GM12874 (cell line): ENCODE data around the gene ZFP3.

Experiments used
- TF ChIP-seq, protein P1 (sequence below): IDR thresholded peaks from 2 replicates; pipeline ENCODE4 v1.5.1; 2011; ENCODE audit warnings: low read depth, mild to moderate bottlenecking, control low read depth, low read length, moderate library complexity; ENCODE audit not compliant: insufficient read depth

The ZFP3 gene

DNA sequence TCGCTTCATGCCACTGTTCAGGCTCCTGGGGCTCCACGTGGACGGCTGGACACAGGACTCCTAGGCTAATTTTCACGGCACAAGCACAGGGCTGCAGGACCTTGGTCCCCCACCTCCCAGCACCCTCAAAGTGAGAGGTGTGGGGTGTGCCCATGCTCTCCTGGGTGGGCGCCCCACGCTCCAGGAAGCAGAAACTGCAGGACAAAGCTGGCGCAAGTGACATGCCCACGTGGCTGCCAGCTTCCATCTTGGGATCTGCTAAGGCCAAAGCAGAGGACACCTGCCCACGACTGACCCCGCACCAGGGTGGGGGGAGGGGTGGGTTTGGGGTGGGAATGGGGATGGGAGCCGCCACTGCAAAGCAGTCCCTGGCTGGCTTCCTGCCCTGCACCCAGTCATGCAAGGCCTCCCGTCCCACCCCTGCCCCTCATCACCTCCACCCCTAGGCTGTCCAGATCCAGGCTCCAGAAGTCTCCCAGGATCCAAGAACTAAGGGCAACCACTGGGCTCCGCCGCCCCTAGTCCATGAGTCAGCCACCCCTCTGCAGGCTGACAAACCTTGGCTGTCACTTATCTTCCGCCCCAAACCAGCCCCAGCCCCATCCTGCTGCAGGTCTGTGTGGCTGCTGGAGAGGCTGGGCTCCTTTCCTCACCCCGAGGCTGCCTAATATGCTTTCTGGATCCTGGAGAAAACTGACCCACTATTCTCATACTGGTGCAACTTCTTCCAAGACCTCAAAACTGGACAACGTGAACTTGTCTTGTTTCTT, 48.6 kb downstream of the ZFP3 start:
- TF ChIP-seq, protein P1, sequence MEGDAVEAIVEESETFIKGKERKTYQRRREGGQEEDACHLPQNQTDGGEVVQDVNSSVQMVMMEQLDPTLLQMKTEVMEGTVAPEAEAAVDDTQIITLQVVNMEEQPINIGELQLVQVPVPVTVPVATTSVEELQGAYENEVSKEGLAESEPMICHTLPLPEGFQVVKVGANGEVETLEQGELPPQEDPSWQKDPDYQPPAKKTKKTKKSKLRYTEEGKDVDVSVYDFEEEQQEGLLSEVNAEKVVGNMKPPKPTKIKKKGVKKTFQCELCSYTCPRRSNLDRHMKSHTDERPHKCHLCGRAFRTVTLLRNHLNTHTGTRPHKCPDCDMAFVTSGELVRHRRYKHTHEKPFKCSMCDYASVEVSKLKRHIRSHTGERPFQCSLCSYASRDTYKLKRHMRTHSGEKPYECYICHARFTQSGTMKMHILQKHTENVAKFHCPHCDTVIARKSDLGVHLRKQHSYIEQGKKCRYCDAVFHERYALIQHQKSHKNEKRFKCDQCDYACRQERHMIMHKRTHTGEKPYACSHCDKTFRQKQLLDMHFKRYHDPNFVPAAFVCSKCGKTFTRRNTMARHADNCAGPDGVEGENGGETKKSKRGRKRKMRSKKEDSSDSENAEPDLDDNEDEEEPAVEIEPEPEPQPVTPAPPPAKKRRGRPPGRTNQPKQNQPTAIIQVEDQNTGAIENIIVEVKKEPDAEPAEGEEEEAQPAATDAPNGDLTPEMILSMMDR, result no peak

GRCh38 chr17:5127910-5128309, 49.6 kb downstream of the ZFP3 start:
- TF ChIP-seq, protein P1, result no peak

GRCh38 chr17:5128905-5129535, 50.8 kb downstream of the ZFP3 start:
- TF ChIP-seq, protein P1, result no peak

DNA sequence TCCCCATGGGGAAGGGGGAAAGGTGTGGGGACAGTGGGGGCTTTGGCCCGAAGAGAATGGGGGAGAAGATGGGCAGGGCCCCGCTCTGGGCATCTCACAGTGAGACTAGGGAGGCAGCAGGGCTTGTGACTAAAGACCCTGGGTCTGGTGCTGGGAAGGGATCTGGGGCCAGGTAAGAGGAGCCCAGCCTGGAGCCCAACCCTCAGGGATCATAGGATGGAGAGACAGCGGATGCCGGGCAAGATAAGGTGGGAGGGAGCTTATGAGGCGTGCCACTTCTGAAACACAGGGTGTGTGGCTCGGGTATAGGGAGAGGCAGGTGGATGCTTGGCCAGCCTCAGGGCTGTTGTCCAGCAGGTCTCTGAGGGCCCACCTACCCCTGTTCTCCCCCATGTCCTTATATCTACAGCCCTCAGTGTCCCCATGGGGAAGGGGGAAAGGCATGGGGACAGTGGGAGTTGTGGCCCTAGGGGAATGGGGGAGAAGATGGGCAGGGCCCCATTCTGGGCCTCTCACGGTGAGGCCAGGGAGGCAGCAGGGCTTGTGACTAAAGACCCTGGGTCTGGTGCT, 53.0 kb downstream of the ZFP3 start:
- TF ChIP-seq, protein P1, result no peak

GRCh38 chr17:5133311-5133710, 55.0 kb downstream of the ZFP3 start:
- TF ChIP-seq, protein P1, result no peak

DNA sequence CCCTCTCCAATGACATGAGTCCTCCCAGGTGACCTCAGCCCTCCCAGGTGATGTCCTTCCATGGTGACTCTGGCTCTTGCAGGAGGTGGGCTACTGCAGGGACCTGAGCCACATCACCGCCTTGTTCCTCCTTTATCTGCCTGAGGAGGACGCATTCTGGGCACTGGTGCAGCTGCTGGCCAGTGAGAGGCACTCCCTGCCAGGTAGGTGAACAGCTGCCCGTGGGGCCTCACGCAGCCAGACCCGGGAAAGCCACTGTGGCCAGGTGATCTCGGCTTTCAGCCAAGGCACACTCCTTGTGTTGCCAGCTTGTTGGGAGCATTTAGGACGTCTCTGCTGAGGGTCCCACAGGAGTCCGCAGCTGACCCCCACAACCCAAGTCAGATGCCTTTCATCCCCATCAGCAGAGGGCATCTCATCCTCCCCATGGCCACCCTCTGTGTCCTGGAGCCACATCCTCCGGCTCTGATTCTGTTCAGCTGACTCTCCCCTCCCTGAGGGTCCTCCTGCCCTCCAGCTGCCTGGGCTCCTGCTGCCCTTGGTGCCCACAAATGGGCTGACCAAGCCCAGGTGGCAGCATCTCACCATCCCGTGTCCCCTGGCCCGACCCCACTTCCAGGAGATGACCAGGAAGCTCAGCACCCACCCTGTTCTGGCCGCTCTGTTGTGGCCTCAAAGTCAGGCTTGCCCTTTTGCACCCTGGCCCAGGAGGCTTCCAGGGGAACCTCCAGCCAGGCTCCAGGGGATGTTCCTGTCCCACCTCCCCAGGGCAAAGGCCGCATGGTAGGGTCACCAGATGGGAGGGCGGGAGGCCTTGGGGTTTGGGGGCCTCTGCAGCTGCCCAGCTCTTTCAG, 57.7 kb downstream of the ZFP3 start:
- TF ChIP-seq, protein P1, result no peak
